ENCODE measurements around the gene BCAS3.
"Not testable (repeated sequence)": the region's sequence is repeated elsewhere in the genome, so short reads cannot be mapped to it uniquely, and the experiment has no call there.

BCAS3 gene

DNA sequence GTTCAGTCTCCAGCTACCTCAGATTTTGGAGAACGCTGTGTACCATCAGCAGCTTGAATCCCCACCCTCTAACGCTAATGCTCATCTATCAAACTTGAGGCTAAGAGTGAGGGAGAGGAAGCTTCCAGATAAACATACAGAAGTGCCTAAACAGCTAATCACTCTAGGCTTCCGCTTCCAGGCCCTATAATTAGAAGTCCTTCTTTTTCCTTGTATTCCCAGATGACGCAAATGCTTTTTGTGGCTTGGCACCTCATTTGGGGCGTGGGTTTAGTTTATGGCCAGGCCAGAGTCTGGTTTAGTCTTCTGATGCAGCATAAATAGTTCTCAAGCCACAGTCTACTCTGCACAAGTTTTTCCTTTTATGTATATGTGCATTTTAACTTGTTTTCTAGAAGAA is 263.4 kb downstream of the BCAS3 start:
- no peak for DNase-seq (ENCODE audit: low read depth)

DNA sequence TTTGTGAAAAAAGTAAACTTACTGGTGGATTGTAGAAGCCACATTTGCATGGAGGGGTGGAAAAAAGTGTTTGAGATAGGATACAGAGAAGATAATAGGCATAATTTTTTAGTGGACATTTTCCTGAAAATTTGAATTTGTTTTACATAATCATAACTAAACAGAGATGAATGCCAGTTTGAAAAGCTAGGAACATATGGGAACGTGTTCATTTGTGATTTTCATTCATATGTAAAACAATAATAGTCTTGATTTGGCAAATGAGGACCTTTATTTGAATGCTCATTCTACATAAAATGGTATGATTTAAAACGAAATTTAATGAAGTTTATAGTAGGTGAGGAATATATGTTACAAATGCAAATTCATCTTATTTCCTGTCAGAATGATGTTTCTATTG is 263.9 kb downstream of the BCAS3 start:
- DNase-seq (ENCODE audit: low read depth): no peak

DNA sequence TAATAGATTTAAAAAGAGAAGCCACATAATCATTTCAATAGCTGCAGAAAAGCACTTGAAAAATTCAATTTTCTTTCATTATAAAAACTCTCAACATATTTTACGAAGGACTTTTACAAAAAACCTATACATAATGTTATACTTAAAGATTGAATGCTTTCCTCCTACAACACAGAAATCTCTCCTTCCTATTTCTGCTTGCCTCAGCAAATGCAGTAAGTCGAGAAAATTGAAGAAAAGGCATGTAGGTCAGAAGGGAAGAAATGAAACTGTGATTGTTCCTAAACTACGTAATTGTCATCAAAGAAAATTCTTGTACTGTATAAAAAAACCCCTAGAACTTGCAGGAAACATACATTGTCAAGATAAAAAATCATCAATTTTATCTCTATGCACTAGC is 267.1 kb downstream of the BCAS3 start:
- DNase-seq (ENCODE audit: low read depth): no peak

DNA sequence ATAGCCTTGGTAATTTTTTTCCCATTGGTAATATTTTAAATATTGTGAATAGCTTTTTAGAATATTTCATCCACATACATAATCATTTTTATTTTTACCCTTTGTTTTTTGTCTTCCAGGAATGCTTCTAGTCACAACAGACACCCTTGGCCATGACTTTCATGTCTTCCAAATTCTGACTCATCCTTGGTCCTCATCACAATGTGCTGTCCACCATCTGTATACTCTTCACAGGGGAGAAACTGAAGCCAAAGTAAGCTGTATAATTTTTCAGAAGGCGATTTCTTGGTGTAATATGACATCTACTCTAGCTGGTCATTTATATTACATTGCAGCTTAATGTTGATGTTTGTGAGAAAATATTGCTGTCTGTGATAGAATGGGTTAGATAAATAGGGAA is 269.4 kb downstream of the BCAS3 start:
- DNase-seq (ENCODE audit: low read depth): no peak

DNA sequence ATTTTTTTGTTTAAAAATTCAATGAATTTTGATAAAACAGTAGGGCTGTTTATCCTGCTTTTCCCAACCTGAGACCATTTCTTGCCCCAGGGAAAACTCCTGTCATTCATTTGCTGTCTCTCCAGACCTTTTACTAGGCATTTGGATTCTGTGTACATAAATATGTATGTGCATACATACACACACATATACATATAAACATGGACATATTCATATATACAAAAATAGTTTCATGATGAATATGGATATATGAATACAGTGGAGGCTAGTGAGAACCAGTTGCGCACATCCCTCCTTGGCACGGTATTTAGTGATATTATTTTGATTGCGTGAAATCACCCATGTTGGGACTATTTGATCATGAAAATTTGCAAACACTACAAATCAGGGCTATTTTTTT is 269.9 kb downstream of the BCAS3 start:
- DNase-seq (ENCODE audit: low read depth): no peak

DNA sequence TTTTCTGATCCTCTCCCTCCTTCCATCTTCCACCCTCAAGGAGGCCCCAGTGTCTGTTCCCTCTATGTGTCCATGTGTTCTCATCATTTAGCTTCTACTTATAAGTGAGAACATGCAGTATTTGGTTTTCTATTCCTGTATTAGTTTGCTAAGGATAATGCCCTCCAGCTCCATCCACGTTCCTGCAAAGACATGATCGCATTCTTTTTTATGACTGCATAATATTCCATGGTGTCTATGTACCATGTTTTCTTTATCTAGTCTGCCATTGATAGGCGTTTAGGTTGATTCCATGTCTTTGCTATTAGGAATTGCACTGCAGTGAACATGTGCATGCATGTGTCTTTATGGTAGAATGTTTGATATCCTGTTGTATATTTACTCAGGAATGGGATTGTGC is 275.1 kb downstream of the BCAS3 start:
- DNase-seq (ENCODE audit: low read depth): no peak

- no peak for DNase-seq (ENCODE audit: low read depth)
Observed at GRCh38 chr17:60959011-60959410, 281.4 kb downstream of the BCAS3 start.

- no peak for DNase-seq (ENCODE audit: low read depth)
Observed at GRCh38 chr17:60959696-60960095, 282.0 kb downstream of the BCAS3 start.

DNA sequence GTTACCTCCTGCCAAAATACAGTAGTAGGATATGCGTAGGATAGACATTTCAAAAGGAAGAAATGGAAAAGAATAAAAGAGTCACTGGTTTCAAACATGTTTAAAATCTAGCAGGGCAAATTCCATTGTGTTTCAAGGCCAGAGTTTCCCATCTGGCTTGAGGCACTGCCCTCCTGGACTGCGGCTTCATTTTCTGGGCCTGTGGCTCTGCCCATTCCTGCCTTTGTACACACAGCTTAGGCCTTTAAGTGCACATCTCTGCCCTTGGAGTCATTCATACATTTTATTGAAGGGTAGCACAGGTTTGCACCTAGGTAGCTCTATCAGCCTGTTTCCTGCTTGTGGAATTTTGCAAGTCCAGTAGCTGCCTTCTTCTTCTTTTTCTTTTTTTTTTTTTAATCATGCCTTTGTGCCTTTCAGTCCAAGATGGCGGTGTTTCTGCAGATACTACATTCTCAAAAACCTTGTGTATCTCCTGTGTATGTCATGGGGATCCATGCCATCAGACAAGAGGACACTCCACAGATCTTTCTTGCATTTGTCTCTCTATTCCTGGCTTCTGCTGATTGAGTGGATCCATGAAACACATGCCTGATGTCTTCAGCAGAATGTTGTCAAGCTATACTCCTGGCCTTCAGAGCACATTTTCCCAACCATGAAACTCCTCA is 282.9 kb downstream of the BCAS3 start:
- DNase-seq (ENCODE audit: low read depth): no peak

DNA sequence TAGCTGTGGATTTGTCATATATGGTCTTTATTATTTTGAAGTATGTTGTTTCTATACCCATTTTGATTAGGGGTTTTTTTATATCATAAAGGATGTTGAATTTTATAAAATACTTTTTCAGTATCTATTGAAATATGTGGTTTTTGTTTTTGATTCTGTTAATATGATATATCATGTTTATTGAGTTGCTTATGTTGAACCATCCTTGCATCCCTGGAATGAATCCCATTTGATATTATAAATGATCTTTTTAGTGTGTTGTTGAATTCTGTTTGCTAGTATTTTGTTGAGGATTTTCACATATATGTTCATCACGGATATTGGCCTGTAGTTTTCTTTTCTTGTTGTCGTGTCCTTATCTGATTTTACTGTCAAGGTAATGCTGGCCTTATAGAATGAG is 286.5 kb downstream of the BCAS3 start:
- no peak for DNase-seq (ENCODE audit: low read depth)

GRCh38 chr17:60968266-60968665 is 290.6 kb downstream of the BCAS3 start:
- no peak for DNase-seq (ENCODE audit: low read depth)

- DNase-seq (ENCODE audit: low read depth): no peak
Observed at GRCh38 chr17:60969500-60970037, 291.9 kb downstream of the BCAS3 start.

- DNase-seq (ENCODE audit: low read depth): no peak
Observed at GRCh38 chr17:60970741-60971140, 293.1 kb downstream of the BCAS3 start.

DNA sequence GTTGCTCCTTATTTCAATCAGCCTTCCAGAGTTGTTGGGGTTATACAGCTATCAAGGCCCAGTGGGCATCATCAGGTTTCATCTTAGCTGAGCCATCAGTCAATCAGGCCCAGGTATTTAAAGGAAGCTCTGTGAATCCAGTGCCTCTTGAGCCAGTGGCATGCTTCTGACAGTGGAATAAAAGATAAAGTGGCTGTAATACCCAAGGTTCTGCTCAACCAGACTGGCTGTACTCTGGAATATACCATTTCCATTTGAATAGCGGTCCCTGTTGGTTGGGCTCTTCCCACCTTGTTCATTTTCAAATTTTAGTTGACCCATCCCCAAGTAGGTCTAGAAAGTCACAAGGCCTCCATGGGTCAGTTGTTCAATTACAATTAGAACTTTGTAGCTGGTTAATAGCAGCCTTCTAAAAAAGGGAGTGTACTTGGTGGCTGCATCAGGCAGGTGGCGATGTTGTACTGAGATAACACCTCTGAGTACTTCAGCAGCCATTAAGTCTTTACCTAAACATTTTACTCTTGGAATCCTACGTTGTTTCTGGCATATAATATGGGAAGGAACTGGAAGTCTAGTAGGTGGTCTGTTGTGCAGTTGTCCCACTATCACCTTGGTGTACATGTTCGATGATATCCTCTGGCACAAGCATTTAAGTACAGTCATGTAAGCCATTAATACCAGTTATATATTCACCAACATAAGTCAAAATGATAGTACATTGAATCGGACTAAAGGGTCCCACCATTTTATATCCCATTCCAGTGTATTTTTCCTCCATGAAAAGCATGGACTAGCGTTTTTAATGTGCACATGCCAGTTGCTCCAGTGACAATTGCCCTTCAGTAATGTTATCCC is 294.1 kb downstream of the BCAS3 start:
- DNase-seq (ENCODE audit: low read depth): peak; percentile 5

DNA sequence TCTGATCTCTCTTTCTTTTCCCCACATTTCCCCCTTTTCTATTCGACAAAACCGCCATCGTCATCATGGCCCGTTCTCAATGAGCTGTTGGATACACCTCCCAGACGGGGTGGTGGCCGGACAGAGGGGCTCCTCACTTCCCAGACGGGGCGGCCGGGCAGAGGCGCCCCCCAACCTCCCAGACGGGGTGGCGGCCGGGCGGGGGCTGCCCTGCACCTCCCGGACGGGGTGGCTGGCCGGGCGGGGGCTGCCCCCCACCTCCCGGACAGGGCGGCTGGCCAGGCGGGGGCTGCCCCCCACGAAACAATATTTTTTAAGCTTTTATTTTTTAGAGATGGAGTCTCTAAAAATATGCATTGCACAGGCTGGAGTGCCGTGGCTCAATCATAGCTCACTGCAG is 299.2 kb downstream of the BCAS3 start:
- DNase-seq (ENCODE audit: low read depth): not testable (repeated sequence)

DNA sequence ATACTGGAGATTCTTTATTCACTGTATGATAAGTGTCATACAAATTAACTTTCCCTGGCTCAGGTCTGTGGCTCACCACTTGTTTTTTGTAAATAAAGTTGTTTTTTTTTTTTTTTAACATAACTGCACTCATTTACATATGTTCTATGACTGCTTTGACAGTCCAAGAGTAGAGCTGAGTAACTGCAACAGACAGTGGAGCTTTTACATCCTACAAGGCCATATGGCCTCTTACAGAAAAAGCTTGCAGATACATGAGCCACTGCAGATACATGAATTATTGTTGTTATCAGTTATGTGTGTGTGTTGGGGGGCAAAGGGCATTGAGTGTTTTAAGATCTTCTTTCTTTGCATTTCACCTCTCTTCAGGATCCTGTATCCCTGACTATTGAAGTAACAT is 311.7 kb downstream of the BCAS3 start:
- no peak for DNase-seq (ENCODE audit: low read depth)

DNA sequence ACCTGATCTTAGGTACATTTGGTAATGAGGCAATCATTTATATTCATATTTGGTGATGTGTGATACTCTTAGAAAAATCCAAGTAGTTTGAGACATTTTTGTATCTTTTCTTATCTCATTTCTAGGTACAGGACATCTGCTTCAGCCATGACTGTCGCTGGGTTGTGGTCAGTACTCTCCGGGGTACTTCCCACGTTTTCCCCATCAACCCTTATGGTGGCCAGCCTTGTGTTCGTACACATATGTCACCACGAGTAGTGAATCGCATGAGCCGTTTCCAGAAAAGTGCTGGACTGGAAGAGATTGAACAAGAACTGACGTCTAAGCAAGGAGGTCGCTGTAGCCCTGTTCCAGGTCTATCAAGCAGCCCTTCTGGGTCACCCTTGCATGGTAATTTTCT is 312.2 kb downstream of the BCAS3 start:
- DNase-seq (ENCODE audit: low read depth): no peak

DNA sequence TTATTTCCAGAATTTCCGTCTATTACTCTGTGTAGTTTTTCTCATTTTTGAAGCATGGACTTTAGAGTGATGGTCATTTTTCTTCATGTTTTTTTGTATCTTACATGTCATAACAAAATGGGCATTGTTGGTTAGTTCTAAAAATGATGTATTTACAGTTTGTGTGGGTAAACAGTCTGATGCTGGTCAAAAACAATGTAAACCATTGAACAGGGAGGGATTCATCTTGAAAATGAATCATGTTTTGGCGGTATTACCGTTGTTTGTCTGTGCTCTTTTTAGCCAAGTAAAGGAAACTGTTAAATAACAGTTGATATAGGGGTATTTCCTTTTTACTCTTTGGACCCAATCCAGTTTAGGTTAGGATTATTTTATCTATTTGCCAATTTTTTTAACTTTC is 315.8 kb downstream of the BCAS3 start:
- no peak for DNase-seq (ENCODE audit: low read depth)

DNA sequence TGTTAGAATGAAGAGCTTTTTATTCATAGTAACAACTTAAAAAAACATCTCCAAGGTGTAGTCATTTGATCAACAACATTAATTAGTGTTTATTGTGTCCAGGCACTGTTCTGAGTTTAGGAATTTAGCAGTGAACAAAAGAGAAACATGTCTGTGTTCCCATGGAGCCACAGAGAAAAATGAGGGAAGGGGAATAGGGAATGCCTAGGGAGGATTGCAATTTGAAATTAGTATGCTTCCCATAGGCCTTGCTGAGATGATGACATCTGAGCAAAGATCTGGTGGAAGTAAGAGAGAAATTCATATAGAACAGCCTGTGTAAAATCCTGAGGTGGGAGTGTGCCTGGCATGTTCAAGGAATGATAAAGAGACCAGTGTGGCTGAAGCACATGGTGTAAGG is 318.0 kb downstream of the BCAS3 start:
- no peak for DNase-seq (ENCODE audit: low read depth)

- no peak for DNase-seq (ENCODE audit: low read depth)
Observed at GRCh38 chr17:61000911-61001310, 323.3 kb downstream of the BCAS3 start.

- DNase-seq (ENCODE audit: low read depth): no peak
Observed at GRCh38 chr17:61002316-61002736, 324.7 kb downstream of the BCAS3 start.

- no peak for DNase-seq (ENCODE audit: low read depth)
Observed at GRCh38 chr17:61005358-61005757, 327.7 kb downstream of the BCAS3 start.

GRCh38 chr17:61005958-61006357 is 328.3 kb downstream of the BCAS3 start:
- not testable (repeated sequence) for DNase-seq (ENCODE audit: low read depth)
